Mesodermal cell (in vitro differentiated cells): ENCODE results near the gene FAM13A.

Experiments used
- H3K27ac ChIP-seq: 2 replicates; pipeline ENCODE4 v1.7.0; 2013; ENCODE audit warnings: mild to moderate bottlenecking, low read depth, low read length, moderate library complexity; ENCODE audit not compliant: severe bottlenecking
- H3K36me3 ChIP-seq: 2 replicates; pipeline ENCODE4 v1.7.1; 2013; ENCODE audit warnings: mild to moderate bottlenecking, low read length, moderate library complexity; ENCODE audit not compliant: control insufficient read depth, insufficient read depth
- H3K4me1 ChIP-seq: one replicate; pipeline ENCODE4 v1.7.1; 2013; ENCODE audit warnings: mild to moderate bottlenecking, low read length; ENCODE audit not compliant: insufficient read depth, control insufficient read depth, poor library complexity, severe bottlenecking
- H3K4me3 ChIP-seq: 2 replicates; pipeline ENCODE4 v1.7.0; 2013; ENCODE audit warnings: low read length, control low read depth, mild to moderate bottlenecking; ENCODE audit not compliant: insufficient read depth, poor library complexity, severe bottlenecking; ENCODE audit errors: extremely low read depth
- H3K9me3 ChIP-seq: 2 replicates; pipeline ENCODE4 v1.7.1; 2013; ENCODE audit warnings: mild to moderate bottlenecking, low read length, moderate library complexity; ENCODE audit not compliant: control insufficient read depth
- WGBS, 2 experiments: methylation state at CpG; one replicate each; pipeline ENCODE4 v1.1.5; 2013; ENCODE audit warnings: missing lambda C conversion rate in 2 of 2; ENCODE audit not compliant: insufficient coverage in 2 of 2; 5-methylcytosine and 5-hydroxymethylcytosine counted together

FAM13A gene

GRCh38 chr4:88878642-88879041 lies 178.3 kb downstream of the FAM13A start:
- no peak overlapping the region for H3K4me3 ChIP-seq
- H3K9me3 ChIP-seq = no peaks in the 10 kb centered on the region
- WGBS, 2 experiments = no CpG with 5 or more reads among the region's 1 CpG
- H3K36me3 ChIP-seq = no peaks in the 10 kb centered on the region
- no peaks in the 10 kb centered on the region for H3K4me1 ChIP-seq
- no peak overlapping the region for H3K27ac ChIP-seq

DNA sequence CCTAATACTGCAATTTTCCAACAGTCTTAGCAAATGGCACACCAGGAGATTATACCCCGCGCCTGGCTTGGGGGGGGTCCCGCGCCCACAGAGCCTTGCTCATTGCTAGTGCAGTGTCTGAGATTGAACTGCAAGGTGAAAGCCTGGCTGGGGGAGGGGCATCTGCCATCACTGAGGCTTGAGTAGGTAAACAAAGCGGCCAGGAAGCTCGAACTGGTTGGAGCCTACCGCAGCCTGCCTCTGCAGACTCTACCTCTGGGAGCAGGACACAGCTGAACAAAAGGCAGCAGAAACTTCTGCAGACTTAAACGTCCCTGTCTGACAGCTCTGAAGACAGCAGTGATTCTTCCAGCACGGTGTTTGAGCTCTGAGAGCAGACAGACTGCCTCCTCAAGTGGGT lies 186.6 kb downstream of the FAM13A start:
- Histone ChIP-seq H3K27ac (no peak overlapping the region), H3K4me3 (no peak overlapping the region), H3K9me3 (no peaks in the 10 kb centered on the region), H3K36me3 (no peaks in the 10 kb centered on the region), H3K4me1 (no peaks in the 10 kb centered on the region)
- WGBS, 2 experiments = 81 to 88% methylated on average over 5 to 6 of the region's 9 CpGs

GRCh38 chr4:88868510-88868909 lies 188.5 kb downstream of the FAM13A start:
- Histone ChIP-seq H3K4me1 (no peaks in the 10 kb centered on the region), H3K27ac (no peak overlapping the region), H3K4me3 (no peak overlapping the region), H3K36me3 (no peaks in the 10 kb centered on the region), H3K9me3 (no peaks in the 10 kb centered on the region)
- WGBS, 2 experiments = 98 to 100% methylated on average over 3 of the region's 3 CpGs

GRCh38 chr4:88866862-88867550 lies 190.0 kb downstream of the FAM13A start:
- Histone ChIP-seq H3K36me3 (no peaks in the 10 kb centered on the region), H3K27ac (no peak overlapping the region), H3K9me3 (no peaks in the 10 kb centered on the region), H3K4me3 (no peak overlapping the region), H3K4me1 (no peaks in the 10 kb centered on the region)
- 87 to 90% methylated on average over 2 of the region's 4 CpGs for WGBS, 2 experiments

GRCh38 chr4:88865466-88865865 lies 191.5 kb downstream of the FAM13A start:
- no peaks in the 10 kb centered on the region for H3K36me3 ChIP-seq
- no peak overlapping the region for H3K27ac ChIP-seq
- H3K4me1 ChIP-seq = no peaks in the 10 kb centered on the region
- no peak overlapping the region for H3K4me3 ChIP-seq
- WGBS, 2 experiments = 83 to 89% methylated on average over 1 to 4 of the region's 6 CpGs
- no peaks in the 10 kb centered on the region for H3K9me3 ChIP-seq

- Histone ChIP-seq H3K27ac (no peak overlapping the region), H3K4me1 (no peaks in the 10 kb centered on the region), H3K4me3 (no peak overlapping the region), H3K36me3 (no peaks in the 10 kb centered on the region), H3K9me3 (no peaks in the 10 kb centered on the region)
- no CpG with 5 or more reads among the region's 1 CpG for WGBS, 2 experiments
Measured at GRCh38 chr4:88865046-88865445, 191.9 kb downstream of the FAM13A start.

DNA sequence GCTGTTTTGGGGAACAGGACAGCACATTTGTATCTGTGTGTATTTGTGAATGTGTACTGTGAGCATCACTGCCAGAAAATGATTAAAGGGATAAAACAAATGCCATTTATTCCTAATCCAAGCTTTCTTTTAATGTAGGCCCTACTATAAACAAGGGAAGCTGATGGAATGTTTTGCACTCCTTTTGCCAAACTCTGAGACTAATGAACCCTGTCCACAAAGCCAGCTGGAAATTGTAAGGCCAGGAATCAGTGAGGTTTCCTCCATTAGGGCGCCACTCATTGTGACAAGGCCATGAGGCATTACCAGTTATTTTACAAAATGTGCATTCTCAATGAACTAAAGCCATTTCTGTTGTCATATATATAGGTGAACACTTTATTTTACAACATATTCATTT lies 196.4 kb downstream of the FAM13A start:
- Histone ChIP-seq H3K4me1 (no peaks in the 10 kb centered on the region), H3K27ac (no peak overlapping the region), H3K36me3 (no peaks in the 10 kb centered on the region), H3K9me3 (no peaks in the 10 kb centered on the region), H3K4me3 (no peak overlapping the region)
- 100% methylated on average over 1 of the region's 1 CpG for WGBS, 2 experiments

GRCh38 chr4:88859191-88859812 lies 197.7 kb downstream of the FAM13A start:
- H3K36me3 ChIP-seq = peaks cover 4% of the 10 kb centered on the region
- H3K9me3 ChIP-seq = no peaks in the 10 kb centered on the region
- H3K4me1 ChIP-seq = no peaks in the 10 kb centered on the region
- no peak overlapping the region for H3K4me3 ChIP-seq
- H3K27ac ChIP-seq = no peak overlapping the region
- 85 to 86% methylated on average over 3 of the region's 3 CpGs for WGBS, 2 experiments

DNA sequence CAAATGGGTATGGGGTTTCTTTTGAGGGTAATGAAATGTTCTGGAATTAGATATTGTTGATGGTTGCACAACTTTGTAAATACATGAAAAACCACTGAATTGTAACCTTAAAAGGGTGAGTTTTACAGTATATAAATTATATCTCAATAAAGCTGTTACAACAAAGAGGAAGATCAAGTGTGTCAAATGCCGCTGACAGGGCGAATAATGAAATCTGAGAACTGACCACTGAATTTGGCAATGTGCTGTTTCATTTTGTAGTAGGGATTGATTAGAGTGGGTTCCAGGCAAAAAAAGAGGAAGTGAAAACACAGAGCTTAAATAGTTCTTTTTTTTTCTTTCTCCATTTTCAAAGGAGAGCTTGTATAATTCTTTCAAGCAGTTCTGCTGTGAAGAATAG lies 198.2 kb downstream of the FAM13A start:
- Histone ChIP-seq H3K27ac (no peak overlapping the region), H3K9me3 (no peaks in the 10 kb centered on the region), H3K36me3 (peaks cover 4% of the 10 kb centered on the region), H3K4me1 (no peaks in the 10 kb centered on the region), H3K4me3 (no peak overlapping the region)
- 93% methylated on average over 2 of the region's 2 CpGs; no CpG with 5 or more reads in 1 of the 2 experiments for WGBS, 2 experiments

GRCh38 chr4:88857588-88857987 lies 199.4 kb downstream of the FAM13A start:
- no peak overlapping the region for H3K27ac ChIP-seq
- H3K4me3 ChIP-seq = no peak overlapping the region
- H3K4me1 ChIP-seq = no peaks in the 10 kb centered on the region
- H3K9me3 ChIP-seq = no peaks in the 10 kb centered on the region
- H3K36me3 ChIP-seq = peaks cover 4% of the 10 kb centered on the region

DNA sequence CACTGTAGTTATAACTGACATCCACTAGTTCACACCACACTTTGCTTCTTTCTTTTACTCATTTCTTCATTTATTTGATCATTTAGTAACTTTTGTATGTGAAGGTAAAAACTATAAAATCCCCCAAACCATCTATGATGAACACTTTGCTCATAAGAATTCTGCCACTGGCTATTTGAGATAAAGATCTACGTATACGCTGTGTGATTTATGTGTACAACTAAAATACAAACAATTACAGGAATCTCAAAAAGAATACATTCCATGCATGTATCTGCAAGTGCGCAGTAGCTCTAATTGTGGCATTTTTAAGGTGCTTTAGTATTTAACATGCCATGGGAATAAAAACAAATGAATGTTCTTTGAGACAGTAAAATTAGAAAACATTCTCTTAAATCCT lies 202.5 kb downstream of the FAM13A start:
- no CpG with 5 or more reads among the region's 3 CpGs for WGBS, 2 experiments
- H3K4me1 ChIP-seq = no peaks in the 10 kb centered on the region

More for the DNA sequence above, 202.5 kb downstream of the FAM13A start:
- H3K36me3 ChIP-seq = peaks cover 4% of the 10 kb centered on the region
- no peaks in the 10 kb centered on the region for H3K9me3 ChIP-seq
- H3K27ac ChIP-seq = no peak overlapping the region
- no peak overlapping the region for H3K4me3 ChIP-seq
